Smooth muscle cell (in vitro differentiated cells): Measurements from ENCODE around the gene CDIP1. TPM values are rescaled to one million over a fixed set of nuclear protein-coding genes. Genes with fewer than 3 reads are reported as not detected.

Source experiments
- DNase-seq: peaks from one replicate; lab custom pipeline; 2025; ENCODE audit not compliant: unreplicated experiment; lab: John Stamatoyannopoulos, UW
- H2AFZ ChIP-seq: fragments of 200-600 bp; sonication (generic); 2 replicates; pipeline ENCODE4 v1.6.0; 2016; ENCODE audit warnings: antibody characterized with exemption, low read depth, mild to moderate bottlenecking
- H3F3A ChIP-seq: fragments of 200-600 bp; sonication (generic); 2 replicates; pipeline ENCODE4 v1.6.0; 2017; ENCODE audit warnings: antibody characterized with exemption, low read depth
- H3K27ac ChIP-seq: fragments of 200-600 bp; sonication (generic); 2 replicates; pipeline ENCODE4 v1.5.1; 2016; ENCODE audit warnings: low read depth, mild to moderate bottlenecking
- H3K27me3 ChIP-seq: fragments of 200-600 bp; sonication (generic); 2 replicates; pipeline ENCODE4 v1.6.1; 2016; ENCODE audit warnings: low read depth, mild to moderate bottlenecking
- H3K36me3 ChIP-seq: fragments of 200-600 bp; sonication (generic); 2 replicates; pipeline ENCODE4 v1.5.1; 2016; ENCODE audit warnings: low read depth
- H3K4me1 ChIP-seq: fragments of 200-600 bp; sonication (generic); 2 replicates; pipeline ENCODE4 v1.5.1; 2016; ENCODE audit warnings: low read depth
- H3K4me2 ChIP-seq: fragments of 200-600 bp; sonication (generic); 2 replicates; pipeline ENCODE4 v1.6.0; 2016; ENCODE audit warnings: mild to moderate bottlenecking
- H3K4me3 ChIP-seq: fragments of 200-600 bp; sonication (generic); 2 replicates; pipeline ENCODE4 v1.5.1; 2016; ENCODE audit warnings: mild to moderate bottlenecking
- H3K79me2 ChIP-seq: fragments of 200-600 bp; sonication (generic); 2 replicates; pipeline ENCODE4 v1.6.0; 2016; ENCODE audit warnings: low read depth, mild to moderate bottlenecking
- H3K9ac ChIP-seq: fragments of 200-600 bp; sonication (generic); 2 replicates; pipeline ENCODE4 v1.6.0; 2016; ENCODE audit warnings: low read depth
- H3K9me3 ChIP-seq: fragments of 200-600 bp; sonication (generic); replicated peaks from 2 replicates; pipeline ENCODE4 v1.5.1; 2016; ENCODE audit warnings: low read depth
- H4K20me1 ChIP-seq: fragments of 200-600 bp; sonication (generic); 2 replicates; pipeline ENCODE4 v1.6.0; 2016; ENCODE audit warnings: low read depth
- CTCF ChIP-seq: fragments of 200-600 bp; sonication (generic); IDR thresholded peaks from 2 replicates; pipeline ENCODE4 v1.5.1; 2017; ENCODE audit warnings: borderline replicate concordance, mild to moderate bottlenecking, antibody characterized with exemption; ENCODE audit not compliant: insufficient read depth, poor library complexity, severe bottlenecking
- WGBS: methylation state at CpG from one replicate; pipeline ENCODE4 v1.1.7; 2016; ENCODE audit warnings: low lambda C conversion rate; 5-methylcytosine and 5-hydroxymethylcytosine counted together
- polyA plus RNA-seq: library from polyadenylated mRNA; unstranded; fragments of >200 nt; fragmentation: Nextera tagmentation; extraction: Ambion mirVana; gene quantifications from 2 replicates; pipeline ENCODE4 v1.2.1, GENCODE V29; 2016
- total RNA-seq: library from RNA; depleted of rRNA; stranded (reverse); fragments of >200 nt; gene quantifications from 2 replicates; pipeline ENCODE4 v1.2.3, GENCODE V29; 2014

CDIP1 gene
- total and polyA plus RNA-seq, 2 experiments from 2014 or later: 19.7 to 36.9 TPM

GRCh38 chr16:4468972-4469371 lies 69.6 kb downstream of the CDIP1 start:
- Histone ChIP-seq H3K36me3 (no peaks in the 10 kb centered on the region), H3K9me3 (no peaks in the 10 kb centered on the region), H3K4me2 (no peak overlapping the region), H3K79me2 (no peaks in the 10 kb centered on the region), H3K9ac (no peak overlapping the region), H3F3A (no peaks in the 10 kb centered on the region), H4K20me1 (no peaks in the 10 kb centered on the region), H3K4me3 (no peak overlapping the region), H3K4me1 (no peaks in the 10 kb centered on the region), H3K27ac (no peak overlapping the region), H3K27me3 (no peaks in the 10 kb centered on the region), H2AFZ (no peak overlapping the region)
- 98% methylated on average over 10 of the region's 10 CpGs for WGBS
- DNase-seq: no peak
- no peak for TF ChIP-seq CTCF

- Histone ChIP-seq H3K9ac (no peak overlapping the region), H3K9me3 (no peaks in the 10 kb centered on the region), H3K27ac (no peak overlapping the region), H3F3A (no peaks in the 10 kb centered on the region), H3K4me1 (no peaks in the 10 kb centered on the region), H3K4me3 (no peak overlapping the region), H3K79me2 (no peaks in the 10 kb centered on the region), H2AFZ (no peak overlapping the region), H3K27me3 (no peaks in the 10 kb centered on the region), H3K4me2 (no peak overlapping the region), H3K36me3 (no peaks in the 10 kb centered on the region), H4K20me1 (no peaks in the 10 kb centered on the region)
- no peak for DNase-seq
- TF ChIP-seq CTCF: no peak
- WGBS: 98% methylated on average over 16 of the region's 16 CpGs
Observed at GRCh38 chr16:4467916-4468315, 70.7 kb downstream of the CDIP1 start.

GRCh38 chr16:4465977-4466779 lies 72.4 kb downstream of the CDIP1 start:
- WGBS: 94% methylated on average over 32 of the region's 32 CpGs
- no peak for DNase-seq

More at GRCh38 chr16:4465977-4466779, 72.4 kb downstream of the CDIP1 start:
- H3K79me2 ChIP-seq: no peaks in the 10 kb centered on the region
- H3K4me2 ChIP-seq: no peak overlapping the region
- no peaks in the 10 kb centered on the region for H3K9me3 ChIP-seq
- H3F3A ChIP-seq: no peaks in the 10 kb centered on the region
- no peaks in the 10 kb centered on the region for H4K20me1 ChIP-seq
- no peak overlapping the region for H2AFZ ChIP-seq
- no peak overlapping the region for H3K4me3 ChIP-seq
- H3K27ac ChIP-seq: no peak overlapping the region
- no peaks in the 10 kb centered on the region for H3K36me3 ChIP-seq
- no peak for TF ChIP-seq CTCF
- H3K27me3 ChIP-seq: no peaks in the 10 kb centered on the region
- no peaks in the 10 kb centered on the region for H3K4me1 ChIP-seq
- H3K9ac ChIP-seq: no peak overlapping the region
